Mesenchymal stem cell (in vitro differentiated cells and primary cell): ENCODE data around the gene FOXO6.

Experiments used
- DNase-seq: peaks from one replicate; pipeline ENCODE4 v3.0.0-alpha.2; 2013
- H2AFZ ChIP-seq: one replicate; pipeline ENCODE4 v1.6.1; 2013; ENCODE audit warnings: low read depth, mild to moderate bottlenecking, control low read depth, inconsistent platforms, low read length, moderate library complexity
- H2AK5ac ChIP-seq: 2 replicates; pipeline ENCODE4 v1.6.1; 2013; ENCODE audit warnings: low read length, moderate library complexity, mild to moderate bottlenecking, inconsistent platforms; ENCODE audit not compliant: severe bottlenecking
- H2BK120ac ChIP-seq: one replicate; pipeline ENCODE4 v1.6.1; 2013; ENCODE audit warnings: low read depth, mild to moderate bottlenecking, inconsistent platforms, low read length, moderate library complexity
- H2BK12ac ChIP-seq, 2 experiments: one replicate each; pipeline ENCODE4 v1.6.1; 2013; ENCODE audit warnings: inconsistent platforms in 2 of 2, low read length in 2 of 2, mild to moderate bottlenecking in 2 of 2, moderate library complexity in 2 of 2, control low read depth in 1 of 2
- H2BK15ac ChIP-seq: one replicate; pipeline ENCODE4 v1.6.1; 2013; ENCODE audit warnings: mild to moderate bottlenecking, low read depth, inconsistent platforms; ENCODE audit not compliant: poor library complexity, severe bottlenecking
- H2BK5ac ChIP-seq: 2 replicates; pipeline ENCODE4 v1.6.1; 2013; ENCODE audit warnings: low read depth, mild to moderate bottlenecking, low read length, control low read depth, inconsistent platforms; ENCODE audit not compliant: poor library complexity, severe bottlenecking
- H3K14ac ChIP-seq, 2 experiments: one replicate each; pipeline ENCODE4 v1.6.1; 2013; ENCODE audit warnings: inconsistent platforms in 2 of 2, low read length in 2 of 2, control low read depth in 1 of 2, mild to moderate bottlenecking in 1 of 2, moderate library complexity in 1 of 2
- H3K18ac ChIP-seq, 2 experiments: one replicate each; pipeline ENCODE4 v1.6.1; 2013; ENCODE audit warnings: inconsistent platforms in 2 of 2, low read length in 2 of 2, control low read depth in 1 of 2, low read depth in 1 of 2, mild to moderate bottlenecking in 1 of 2
- H3K23ac ChIP-seq, 2 experiments: one replicate each; pipeline ENCODE4 v1.6.1; 2013; ENCODE audit warnings: inconsistent platforms in 2 of 2, low read length in 2 of 2, mild to moderate bottlenecking in 2 of 2, moderate library complexity in 2 of 2, control low read depth in 1 of 2
- H3K27ac ChIP-seq: 2 replicates; pipeline ENCODE4 v1.5.1; 2013; ENCODE audit warnings: mild to moderate bottlenecking, moderate library complexity, low read length, control low read depth, inconsistent platforms; ENCODE audit not compliant: poor library complexity, severe bottlenecking
- H3K27me3 ChIP-seq, 2 experiments: 2 replicates each; pipeline versions ENCODE4 v1.6.1 to v1.7.0; 2013; ENCODE audit warnings: low read length in 2 of 2, mild to moderate bottlenecking in 2 of 2, moderate library complexity in 2 of 2, control low read depth in 1 of 2, inconsistent platforms in 1 of 2; ENCODE audit not compliant: control insufficient read depth in 1 of 2, insufficient read depth in 1 of 2
- H3K36me3 ChIP-seq, 2 experiments: 2 replicates each; pipeline versions ENCODE4 v1.6.1 to v1.7.0; 2013; ENCODE audit warnings: low read length in 2 of 2, control low read depth in 1 of 2, inconsistent platforms in 1 of 2, low read depth in 1 of 2, mild to moderate bottlenecking in 1 of 2; ENCODE audit not compliant: insufficient read depth in 2 of 2, control insufficient read depth in 1 of 2
- H3K4ac ChIP-seq, 2 experiments: one replicate each; pipeline ENCODE4 v1.6.1; 2013; ENCODE audit warnings: inconsistent platforms in 2 of 2, low read length in 2 of 2, mild to moderate bottlenecking in 2 of 2, moderate library complexity in 2 of 2, control low read depth in 1 of 2, low read depth in 1 of 2
- H3K4me1 ChIP-seq: 2 replicates; pipeline ENCODE4 v1.6.1; 2013; ENCODE audit warnings: low read depth, low read length, control low read depth; ENCODE audit not compliant: control insufficient read depth, insufficient read depth
- H3K4me2 ChIP-seq: 2 replicates; pipeline ENCODE4 v1.6.1; 2013; ENCODE audit warnings: low read length, mild to moderate bottlenecking, inconsistent platforms; ENCODE audit not compliant: poor library complexity, severe bottlenecking
- H3K4me3 ChIP-seq, 2 experiments: 2 replicates each; pipeline versions ENCODE4 v1.5.1 to v1.7.0; 2013; ENCODE audit warnings: low read length in 2 of 2, mild to moderate bottlenecking in 2 of 2, control low read depth in 1 of 2, low read depth in 1 of 2; ENCODE audit not compliant: insufficient read depth in 1 of 2
- H3K79me1 ChIP-seq: replicated peaks from 2 replicates; pipeline ENCODE4 v1.6.1; 2013; ENCODE audit warnings: mild to moderate bottlenecking, control low read depth, low read length, inconsistent platforms; ENCODE audit not compliant: poor library complexity, severe bottlenecking
- H3K9ac ChIP-seq: 2 replicates; pipeline ENCODE4 v1.7.0; 2013; ENCODE audit warnings: mild to moderate bottlenecking, low read length, moderate library complexity
- H3K9me3 ChIP-seq: 2 replicates; pipeline ENCODE4 v1.7.0; 2013; ENCODE audit warnings: mild to moderate bottlenecking, low read length; ENCODE audit not compliant: control insufficient read depth
- H4K8ac ChIP-seq: one replicate; pipeline ENCODE4 v1.6.1; 2013; ENCODE audit warnings: inconsistent platforms, mild to moderate bottlenecking, low read length, moderate library complexity
- H4K91ac ChIP-seq: one replicate; pipeline ENCODE4 v1.6.1; 2013; ENCODE audit warnings: mild to moderate bottlenecking, low read length, inconsistent platforms
- WGBS: methylation state at CpG from one replicate; pipeline ENCODE4 v1.1.7; 2013; ENCODE audit warnings: mixed read lengths; 5-methylcytosine and 5-hydroxymethylcytosine counted together

The FOXO6 gene

DNA sequence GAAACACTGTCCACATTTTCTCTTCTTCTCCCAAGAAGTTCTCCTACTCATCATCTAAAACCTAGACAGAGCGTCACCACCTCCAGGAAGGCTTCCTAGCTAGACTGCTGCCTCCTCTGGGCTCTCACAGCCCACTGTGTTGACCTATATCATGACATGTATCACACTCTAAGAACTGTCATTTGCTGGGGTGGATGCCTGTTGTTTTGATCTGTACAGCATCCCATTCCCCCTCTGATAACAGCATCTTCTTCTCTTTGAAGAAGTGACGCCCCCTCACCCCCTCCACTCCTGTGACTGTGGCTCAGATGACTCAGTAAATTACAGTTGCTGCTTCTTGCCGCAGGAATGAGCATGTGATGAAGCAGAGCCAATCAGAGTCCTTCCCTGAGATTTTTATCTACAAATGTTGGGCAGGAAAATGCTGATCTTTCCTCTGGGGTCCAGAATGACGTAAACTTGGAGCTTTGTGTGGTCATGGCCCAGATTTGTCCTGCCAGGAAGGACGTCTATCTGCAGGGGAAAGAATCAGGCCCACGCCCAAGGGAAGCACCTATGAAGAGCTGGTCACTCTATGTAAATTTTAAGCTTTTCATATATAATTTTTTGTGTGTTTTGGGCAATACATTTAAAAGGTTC, 28.0 kb upstream of the FOXO6 start:
- H3K27me3 ChIP-seq, result peaks cover 8 to 21% of the 10 kb centered on the region in 2 experiments
- H3K9me3 ChIP-seq, result peaks cover 22% of the 10 kb centered on the region
- no peak overlapping the region for H2BK120ac ChIP-seq
- no peak overlapping the region for H3K4ac ChIP-seq
- no peak overlapping the region for H4K91ac ChIP-seq
- H3K27ac ChIP-seq, result no peak overlapping the region
- H3K4me2 ChIP-seq, result no peak overlapping the region
- H3K9ac ChIP-seq, result no peak overlapping the region
- DNase-seq, result peak; percentile 71
- no peak overlapping the region for H2BK5ac ChIP-seq
- no peak overlapping the region for H2BK12ac ChIP-seq
- H2AFZ ChIP-seq, result no peak overlapping the region
- no peak overlapping the region for H4K8ac ChIP-seq
- no peak overlapping the region for H3K18ac ChIP-seq
- H3K23ac ChIP-seq, result no peak overlapping the region
- H2BK15ac ChIP-seq, result no peak overlapping the region
- H3K79me1 ChIP-seq, result no peaks in the 10 kb centered on the region
- H2AK5ac ChIP-seq, result no peak overlapping the region
- no peaks in the 10 kb centered on the region for H3K4me1 ChIP-seq
- WGBS, result 37% methylated on average over 5 of the region's 6 CpGs
- peaks cover 0 to 2% of the 10 kb centered on the region in 2 experiments for H3K36me3 ChIP-seq
- H3K14ac ChIP-seq, result peak overlapping the region in 1 of 2 experiments; percentile 20
- H3K4me3 ChIP-seq, result no peak overlapping the region

DNA sequence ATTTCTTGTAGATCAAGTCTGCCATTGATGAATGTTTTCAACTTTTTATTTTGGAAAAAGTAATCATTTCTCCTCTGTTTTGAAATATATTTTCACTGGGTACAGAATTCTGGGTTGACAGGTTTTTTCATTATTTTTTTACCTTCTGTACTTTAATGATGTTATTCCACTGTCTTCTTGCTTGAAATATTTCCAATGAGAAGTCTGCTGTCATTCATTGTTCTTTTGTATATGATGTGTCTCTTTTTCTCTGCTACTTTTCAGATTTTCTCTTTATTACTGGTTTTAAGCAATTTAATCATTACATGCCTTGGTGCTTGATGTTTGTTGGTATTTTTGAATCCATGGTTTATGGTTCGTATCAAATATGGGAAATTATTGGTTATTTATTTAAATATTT, 22.4 kb upstream of the FOXO6 start:
- peaks cover 41% of the 10 kb centered on the region for H3K9me3 ChIP-seq
- no peak overlapping the region for H2AK5ac ChIP-seq
- H3K4me2 ChIP-seq, result no peak overlapping the region
- H2BK5ac ChIP-seq, result no peak overlapping the region
- H3K23ac ChIP-seq, result no peak overlapping the region
- no peak overlapping the region for H3K14ac ChIP-seq
- no peak overlapping the region for H3K18ac ChIP-seq
- H4K8ac ChIP-seq, result no peak overlapping the region
- no peak overlapping the region for H3K4me3 ChIP-seq
- H2AFZ ChIP-seq, result no peak overlapping the region
- peaks cover 0 to 4% of the 10 kb centered on the region in 2 experiments for H3K27me3 ChIP-seq
- no CpG with 5 or more reads among the region's 1 CpG for WGBS
- no peak overlapping the region for H2BK15ac ChIP-seq
- H3K79me1 ChIP-seq, result no peaks in the 10 kb centered on the region
- H2BK12ac ChIP-seq, result no peak overlapping the region
- peaks cover 8% of the 10 kb centered on the region for H3K4me1 ChIP-seq
- DNase-seq, result no peak
- no peak overlapping the region for H3K9ac ChIP-seq
- H4K91ac ChIP-seq, result no peak overlapping the region
- H2BK120ac ChIP-seq, result no peak overlapping the region
- H3K4ac ChIP-seq, result no peak overlapping the region
- no peak overlapping the region for H3K27ac ChIP-seq
- H3K36me3 ChIP-seq, result no peaks in the 10 kb centered on the region

- no peak overlapping the region for H3K18ac ChIP-seq
- H4K8ac ChIP-seq, result no peak overlapping the region
- H2BK12ac ChIP-seq, result no peak overlapping the region
- WGBS, result no CpG with 5 or more reads among the region's 2 CpGs
- H3K4ac ChIP-seq, result no peak overlapping the region
- H3K27me3 ChIP-seq, result peaks cover 0 to 4% of the 10 kb centered on the region in 2 experiments
- no peak overlapping the region for H2BK15ac ChIP-seq
- H2AK5ac ChIP-seq, result no peak overlapping the region
- H3K9ac ChIP-seq, result no peak overlapping the region
- no peaks in the 10 kb centered on the region for H3K79me1 ChIP-seq
- no peak overlapping the region for H3K14ac ChIP-seq
- H3K4me2 ChIP-seq, result no peak overlapping the region
- H4K91ac ChIP-seq, result no peak overlapping the region
- H2BK120ac ChIP-seq, result no peak overlapping the region
- no peak overlapping the region for H3K4me3 ChIP-seq
- DNase-seq, result no peak
- peaks cover 40% of the 10 kb centered on the region for H3K9me3 ChIP-seq
- no peak overlapping the region for H3K23ac ChIP-seq
- H3K4me1 ChIP-seq, result peaks cover 8% of the 10 kb centered on the region
- H3K36me3 ChIP-seq, result no peaks in the 10 kb centered on the region
- H2BK5ac ChIP-seq, result no peak overlapping the region
- no peak overlapping the region for H2AFZ ChIP-seq
- no peak overlapping the region for H3K27ac ChIP-seq
These were observed 20.4 kb upstream of the FOXO6 start for GRCh38 chr1:41340655-41341364.

DNA sequence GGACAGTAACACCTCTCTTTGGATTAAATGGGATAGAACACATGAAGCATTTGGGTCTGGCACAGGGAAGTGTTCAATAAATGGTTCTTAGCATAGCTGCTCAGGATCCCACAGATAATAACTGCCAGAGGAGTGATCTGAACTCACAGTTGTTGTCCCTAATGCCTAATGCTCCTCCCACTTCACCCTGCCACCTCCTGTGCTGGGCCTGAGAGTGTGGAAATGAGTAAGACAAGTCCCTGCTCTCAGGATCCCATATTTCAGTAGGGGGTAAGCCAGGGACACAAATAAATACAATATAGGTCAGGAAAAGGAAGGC, 19.9 kb upstream of the FOXO6 start:
- Histone ChIP-seq H2BK5ac (no peak overlapping the region), H2BK120ac (no peak overlapping the region), H3K4me1 (peaks cover 8% of the 10 kb centered on the region), H2AK5ac (no peak overlapping the region), H2BK15ac (no peak overlapping the region), H3K4ac (no peak overlapping the region), H4K8ac (peak overlapping the region; percentile 12), H2AFZ (no peak overlapping the region), H3K18ac (no peak overlapping the region), H3K23ac (no peak overlapping the region), H3K27me3 (peaks cover 0 to 4% of the 10 kb centered on the region in 2 experiments), H3K9ac (no peak overlapping the region), H4K91ac (no peak overlapping the region), H3K4me3 (no peak overlapping the region), H3K4me2 (no peak overlapping the region), H2BK12ac (no peak overlapping the region), H3K14ac (no peak overlapping the region), H3K9me3 (peaks cover 35% of the 10 kb centered on the region), H3K27ac (no peak overlapping the region), H3K79me1 (no peaks in the 10 kb centered on the region), H3K36me3 (no peaks in the 10 kb centered on the region)
- peak; percentile 27 for DNase-seq
